PC-3 (cell line): ENCODE results near the gene HLA-DQA1.

Experiments used
- CTCF ChIP-seq: fragments of 300-600 bp; sonication (generic); conservative IDR thresholded peaks from 2 replicates; pipeline ENCODE4 v1.5.1; 2017; ENCODE audit warnings: antibody characterized with exemption, low read depth, mild to moderate bottlenecking, low read length
- EZH2 ChIP-seq: fragments of 300-600 bp; sonication (generic); IDR thresholded peaks from one replicate; pipeline ENCODE4 v1.6.1; 2017; ENCODE audit warnings: antibody characterized with exemption, mild to moderate bottlenecking, low read length; ENCODE audit not compliant: unreplicated experiment
- EZH2phosphoT487 ChIP-seq: fragments of 300-600 bp; sonication (generic); IDR thresholded peaks from 2 replicates; pipeline ENCODE4 v1.6.1; 2018; ENCODE audit warnings: mild to moderate bottlenecking, antibody characterized with exemption, low read length, borderline replicate concordance

DNA sequence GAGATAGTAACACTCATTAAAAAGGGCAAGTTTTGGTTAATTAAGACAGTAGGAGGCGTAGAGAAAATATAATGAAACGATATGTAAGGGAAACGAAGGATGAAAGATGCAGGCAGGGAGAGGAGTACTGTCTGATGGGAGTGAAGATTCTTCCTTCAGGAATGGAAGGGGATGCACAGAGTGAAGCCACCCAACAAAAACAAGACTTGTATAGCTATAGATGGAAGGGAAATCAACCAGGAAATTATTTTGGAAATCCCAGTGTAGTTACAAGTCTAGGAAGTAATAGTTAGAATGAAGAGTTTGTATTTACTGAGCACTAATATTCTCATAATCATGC lies 27.8 kb upstream of the HLA-DQA1 start:
- TF ChIP-seq CTCF (no peak), EZH2phosphoT487 (no peak), EZH2 (no peak)
